LNCaP clone FGC (cell line): ENCODE measurements around the gene ASXL1.

ENCODE experiments used
- DNase-seq: peaks from one replicate; pipeline ENCODE4 v3.0.0-alpha.2; 2011; ENCODE audit warnings: low read depth
- H3K4me3 ChIP-seq: 2 replicates; pipeline ENCODE4 v1.5.1; 2011; ENCODE audit warnings: mild to moderate bottlenecking, low read depth, low read length, control low read depth
- TF ChIP-seq, protein P1 (sequence below): IDR thresholded peaks from 2 replicates; pipeline ENCODE4 v1.5.1; 2012; ENCODE audit warnings: mild to moderate bottlenecking; ENCODE audit not compliant: control insufficient read depth, insufficient read depth; ENCODE audit errors: extremely low read depth

The ASXL1 gene

DNA sequence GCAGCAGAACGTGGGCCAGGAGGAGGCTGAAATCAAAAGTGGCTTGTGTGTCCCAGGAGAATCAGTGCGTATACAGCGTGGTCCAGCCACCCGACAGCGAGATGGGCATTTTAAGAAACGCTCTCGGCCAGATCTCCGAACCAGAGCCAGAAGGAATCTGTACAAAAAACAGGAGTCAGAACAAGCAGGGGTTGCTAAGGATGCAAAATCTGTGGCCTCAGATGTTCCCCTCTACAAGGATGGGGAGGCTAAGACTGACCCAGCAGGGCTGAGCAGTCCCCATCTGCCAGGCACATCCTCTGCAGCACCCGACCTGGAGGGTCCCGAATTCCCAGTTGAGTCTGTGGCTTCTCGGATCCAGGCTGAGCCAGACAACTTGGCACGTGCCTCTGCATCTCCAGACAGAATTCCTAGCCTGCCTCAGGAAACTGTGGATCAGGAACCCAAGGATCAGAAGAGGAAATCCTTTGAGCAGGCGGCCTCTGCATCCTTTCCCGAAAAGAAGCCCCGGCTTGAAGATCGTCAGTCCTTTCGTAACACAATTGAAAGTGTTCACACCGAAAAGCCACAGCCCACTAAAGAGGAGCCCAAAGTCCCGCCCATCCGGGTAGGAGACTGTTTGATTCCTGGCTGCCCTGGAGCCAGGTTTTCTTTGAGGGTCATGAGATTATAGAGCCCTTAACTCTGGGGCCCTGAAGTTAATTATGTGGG is 75.3 kb downstream of the ASXL1 start:
- TF ChIP-seq, protein P1, sequence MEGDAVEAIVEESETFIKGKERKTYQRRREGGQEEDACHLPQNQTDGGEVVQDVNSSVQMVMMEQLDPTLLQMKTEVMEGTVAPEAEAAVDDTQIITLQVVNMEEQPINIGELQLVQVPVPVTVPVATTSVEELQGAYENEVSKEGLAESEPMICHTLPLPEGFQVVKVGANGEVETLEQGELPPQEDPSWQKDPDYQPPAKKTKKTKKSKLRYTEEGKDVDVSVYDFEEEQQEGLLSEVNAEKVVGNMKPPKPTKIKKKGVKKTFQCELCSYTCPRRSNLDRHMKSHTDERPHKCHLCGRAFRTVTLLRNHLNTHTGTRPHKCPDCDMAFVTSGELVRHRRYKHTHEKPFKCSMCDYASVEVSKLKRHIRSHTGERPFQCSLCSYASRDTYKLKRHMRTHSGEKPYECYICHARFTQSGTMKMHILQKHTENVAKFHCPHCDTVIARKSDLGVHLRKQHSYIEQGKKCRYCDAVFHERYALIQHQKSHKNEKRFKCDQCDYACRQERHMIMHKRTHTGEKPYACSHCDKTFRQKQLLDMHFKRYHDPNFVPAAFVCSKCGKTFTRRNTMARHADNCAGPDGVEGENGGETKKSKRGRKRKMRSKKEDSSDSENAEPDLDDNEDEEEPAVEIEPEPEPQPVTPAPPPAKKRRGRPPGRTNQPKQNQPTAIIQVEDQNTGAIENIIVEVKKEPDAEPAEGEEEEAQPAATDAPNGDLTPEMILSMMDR, result no peak
- DNase-seq, result no peak
- H3K4me3 ChIP-seq, result no peak overlapping the region

DNA sequence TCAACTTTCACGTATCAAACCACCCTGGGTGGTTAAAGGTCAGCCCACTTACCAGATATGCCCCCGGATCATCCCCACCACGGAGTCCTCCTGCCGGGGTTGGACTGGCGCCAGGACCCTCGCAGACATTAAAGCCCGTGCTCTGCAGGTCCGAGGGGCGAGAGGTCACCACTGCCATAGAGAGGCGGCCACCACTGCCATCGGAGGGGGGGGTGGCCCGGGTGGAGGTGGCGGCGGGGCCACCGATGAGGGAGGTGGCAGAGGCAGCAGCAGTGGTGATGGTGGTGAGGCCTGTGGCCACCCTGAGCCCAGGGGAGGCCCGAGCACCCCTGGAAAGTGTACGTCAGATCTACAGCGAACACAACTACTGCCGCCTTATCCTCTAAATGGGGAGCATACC is 76.3 kb downstream of the ASXL1 start:
- no peak overlapping the region for H3K4me3 ChIP-seq
- no peak for DNase-seq
- TF ChIP-seq, protein P1, result no peak

DNA sequence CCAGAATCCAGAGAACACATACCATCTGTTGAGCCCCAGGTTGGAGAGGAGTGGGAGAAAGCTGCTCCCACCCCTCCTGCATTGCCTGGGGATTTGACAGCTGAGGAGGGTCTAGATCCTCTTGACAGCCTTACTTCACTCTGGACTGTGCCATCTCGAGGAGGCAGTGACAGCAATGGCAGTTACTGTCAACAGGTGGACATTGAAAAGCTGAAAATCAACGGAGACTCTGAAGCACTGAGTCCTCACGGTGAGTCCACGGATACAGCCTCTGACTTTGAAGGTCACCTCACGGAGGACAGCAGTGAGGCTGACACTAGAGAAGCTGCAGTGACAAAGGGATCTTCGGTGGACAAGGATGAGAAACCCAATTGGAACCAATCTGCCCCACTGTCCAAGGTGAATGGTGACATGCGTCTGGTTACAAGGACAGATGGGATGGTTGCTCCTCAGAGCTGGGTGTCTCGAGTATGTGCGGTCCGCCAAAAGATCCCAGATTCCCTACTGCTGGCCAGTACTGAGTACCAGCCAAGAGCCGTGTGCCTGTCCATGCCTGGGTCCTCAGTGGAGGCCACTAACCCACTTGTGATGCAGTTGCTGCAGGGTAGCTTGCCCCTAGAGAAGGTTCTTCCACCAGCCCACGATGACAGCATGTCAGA is 77.4 kb downstream of the ASXL1 start:
- TF ChIP-seq, protein P1, result no peak
- no peak overlapping the region for H3K4me3 ChIP-seq
- no peak for DNase-seq

DNA sequence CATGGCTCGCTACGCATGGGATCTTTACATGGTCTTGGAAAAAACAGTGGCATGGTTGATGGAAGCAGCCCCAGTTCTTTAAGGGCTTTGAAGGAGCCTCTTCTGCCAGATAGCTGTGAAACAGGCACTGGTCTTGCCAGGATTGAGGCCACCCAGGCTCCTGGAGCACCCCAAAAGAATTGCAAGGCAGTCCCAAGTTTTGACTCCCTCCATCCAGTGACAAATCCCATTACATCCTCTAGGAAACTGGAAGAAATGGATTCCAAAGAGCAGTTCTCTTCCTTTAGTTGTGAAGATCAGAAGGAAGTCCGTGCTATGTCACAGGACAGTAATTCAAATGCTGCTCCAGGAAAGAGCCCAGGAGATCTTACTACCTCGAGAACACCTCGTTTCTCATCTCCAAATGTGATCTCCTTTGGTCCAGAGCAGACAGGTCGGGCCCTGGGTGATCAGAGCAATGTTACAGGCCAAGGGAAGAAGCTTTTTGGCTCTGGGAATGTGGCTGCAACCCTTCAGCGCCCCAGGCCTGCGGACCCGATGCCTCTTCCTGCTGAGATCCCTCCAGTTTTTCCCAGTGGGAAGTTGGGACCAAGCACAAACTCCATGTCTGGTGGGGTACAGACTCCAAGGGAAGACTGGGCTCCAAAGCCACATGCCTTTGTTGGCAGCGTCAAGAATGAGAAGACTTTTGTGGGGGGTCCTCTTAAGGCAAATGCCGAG is 78.2 kb downstream of the ASXL1 start:
- no peak overlapping the region for H3K4me3 ChIP-seq
- TF ChIP-seq, protein P1, result no peak
- no peak for DNase-seq

DNA sequence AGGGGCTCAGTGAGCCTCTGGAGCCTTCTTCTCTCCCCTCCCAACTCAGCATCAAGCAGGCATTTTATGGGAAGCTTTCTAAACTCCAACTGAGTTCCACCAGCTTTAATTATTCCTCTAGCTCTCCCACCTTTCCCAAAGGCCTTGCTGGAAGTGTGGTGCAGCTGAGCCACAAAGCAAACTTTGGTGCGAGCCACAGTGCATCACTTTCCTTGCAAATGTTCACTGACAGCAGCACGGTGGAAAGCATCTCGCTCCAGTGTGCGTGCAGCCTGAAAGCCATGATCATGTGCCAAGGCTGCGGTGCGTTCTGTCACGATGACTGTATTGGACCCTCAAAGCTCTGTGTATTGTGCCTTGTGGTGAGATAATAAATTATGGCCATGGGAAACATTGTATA is 78.8 kb downstream of the ASXL1 start:
- no peak for DNase-seq
- H3K4me3 ChIP-seq, result no peak overlapping the region
- TF ChIP-seq, protein P1, result no peak

DNA sequence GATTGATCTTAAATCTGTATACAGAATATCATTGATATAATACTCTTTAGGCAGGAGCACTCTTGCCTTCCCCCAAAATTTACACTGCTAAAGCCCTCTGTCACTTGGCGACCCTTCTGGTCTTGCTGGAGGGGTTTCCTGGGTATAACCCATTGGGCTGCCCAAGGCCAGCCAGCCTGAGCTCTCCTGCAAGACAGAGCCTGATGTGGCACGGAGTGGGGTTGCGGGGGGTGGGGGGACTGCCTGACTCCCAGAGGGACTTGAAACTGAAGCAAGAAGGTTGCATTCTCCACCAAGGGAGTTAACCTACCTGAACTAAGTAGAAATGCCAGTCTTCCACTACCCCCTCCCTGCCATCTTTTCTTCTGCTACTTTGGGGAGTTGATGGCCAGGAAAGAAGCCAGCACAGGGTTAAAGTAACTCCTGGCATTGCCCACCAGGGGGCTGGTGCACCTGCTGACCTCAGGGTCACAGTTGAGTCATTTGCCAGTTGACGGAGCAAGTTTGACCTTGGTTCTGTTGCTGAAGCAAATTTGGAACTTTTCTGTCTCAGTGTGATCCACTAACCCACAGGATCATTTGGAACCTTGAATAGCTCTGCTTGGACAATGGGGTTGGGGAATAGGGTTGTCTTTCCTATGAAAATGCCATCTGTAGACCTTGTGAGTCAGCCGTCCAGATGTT is 79.4 kb downstream of the ASXL1 start:
- no peak overlapping the region for H3K4me3 ChIP-seq
- TF ChIP-seq, protein P1, result no peak
- no peak for DNase-seq
